GM23248 (cell line): ENCODE data around the gene RAP2A.

ENCODE experiments used
- EZH2 ChIP-seq: fragments of 200-600 bp; sonication (generic); IDR thresholded peaks from 2 replicates; pipeline ENCODE4 v1.6.1; 2018; ENCODE audit warnings: antibody characterized with exemption, mild to moderate bottlenecking; ENCODE audit not compliant: insufficient read depth, poor library complexity, severe bottlenecking
- EZH2phosphoT487 ChIP-seq: fragments of 200-600 bp; sonication (generic); IDR thresholded peaks from 2 replicates; pipeline ENCODE4 v1.6.1; 2018; ENCODE audit warnings: antibody characterized with exemption, moderate library complexity, mild to moderate bottlenecking, low read depth; ENCODE audit not compliant: insufficient read depth

DNA sequence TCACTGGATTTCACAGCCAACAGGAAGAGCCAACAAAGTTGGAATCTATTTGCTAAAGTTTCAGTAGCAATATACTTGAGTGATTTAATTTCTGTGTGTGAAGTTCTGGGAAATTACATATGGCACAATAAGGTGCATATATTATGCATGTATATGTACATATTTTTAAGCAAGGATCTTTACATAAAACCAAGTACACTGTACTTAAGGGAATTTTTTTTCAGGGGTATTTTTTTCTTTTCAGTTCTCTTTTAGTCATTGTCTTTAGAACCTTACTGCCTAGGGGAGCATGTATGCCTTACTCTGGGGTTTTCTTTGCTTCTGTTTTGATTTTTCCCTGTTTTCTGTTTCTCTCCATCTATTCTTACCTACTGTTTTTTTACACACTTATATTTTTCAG lies 7.4 kb downstream of the RAP2A start:
- TF ChIP-seq EZH2 (no peak), EZH2phosphoT487 (no peak)
